GM19351 (cell line): ENCODE measurements around the gene GAB1.
A peak's percentile ranks its signal among the peaks of the same experiment; 100 is the strongest.
"Not testable (repeated sequence)": the region's sequence is repeated elsewhere in the genome, so short reads cannot be mapped to it uniquely, and the experiment has no call there.

ENCODE experiments used
- ATAC-seq: cut with Tn5 transposase; IDR thresholded peaks from one replicate; pipeline ENCODE4 v1.9.1; 2021; ENCODE audit warnings: mild to moderate bottlenecking, moderate library complexity; ENCODE audit not compliant: unreplicated experiment

Gene GAB1

DNA sequence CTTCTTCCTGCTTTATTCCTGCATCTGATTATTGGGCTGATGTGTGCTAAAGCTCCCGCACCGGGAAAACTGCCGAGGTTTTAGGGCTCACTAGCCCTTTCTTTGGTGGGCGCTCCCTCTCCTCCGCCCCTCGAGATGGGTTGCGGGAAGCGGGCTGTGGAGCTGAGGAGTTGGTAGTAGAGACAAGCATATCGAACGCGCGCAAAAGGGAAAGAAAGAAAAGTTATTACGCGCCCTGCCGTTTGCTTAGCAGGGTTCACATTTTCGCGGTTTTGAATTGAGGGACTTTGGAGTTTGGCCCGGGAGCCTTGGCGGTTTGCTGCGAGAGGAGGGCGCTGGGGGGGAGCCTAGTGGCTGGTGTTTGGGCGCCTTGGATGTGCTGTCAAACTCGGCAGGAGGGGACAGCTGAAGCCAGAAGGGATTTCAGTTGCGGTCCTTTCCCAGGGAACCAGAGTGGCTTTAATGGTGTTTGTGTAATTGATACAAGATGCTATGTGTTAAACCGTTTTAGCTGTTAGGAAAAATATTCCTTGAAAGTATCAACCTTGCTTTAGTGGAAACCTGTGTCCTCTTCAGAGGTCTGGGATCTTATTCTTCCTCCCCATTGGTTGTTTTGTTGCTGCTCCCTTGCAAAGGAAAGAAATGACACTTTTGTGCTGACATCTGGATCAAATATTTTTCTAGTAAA, 1.1 kb downstream of the GAB1 start:
- ATAC-seq = no peak

DNA sequence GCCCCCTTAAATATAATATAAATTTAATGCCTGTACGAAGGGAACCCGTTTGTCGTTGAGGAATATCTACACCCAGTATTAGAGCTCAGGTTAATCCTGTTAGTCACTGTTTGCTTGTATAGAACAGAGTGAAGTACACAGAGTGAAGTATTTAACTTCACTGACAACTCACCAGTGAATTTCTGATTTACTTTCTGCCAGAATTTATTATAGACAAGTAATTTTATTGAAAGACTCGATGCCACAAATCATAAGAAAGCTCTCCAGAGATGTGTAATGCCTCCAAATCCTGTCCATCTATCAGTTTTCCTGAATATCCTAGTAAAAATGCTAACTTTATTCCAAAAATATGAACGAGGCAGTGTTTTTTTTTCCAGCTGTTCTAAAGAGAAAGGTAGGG, 1.6 kb downstream of the GAB1 start:
- no peak for ATAC-seq

DNA sequence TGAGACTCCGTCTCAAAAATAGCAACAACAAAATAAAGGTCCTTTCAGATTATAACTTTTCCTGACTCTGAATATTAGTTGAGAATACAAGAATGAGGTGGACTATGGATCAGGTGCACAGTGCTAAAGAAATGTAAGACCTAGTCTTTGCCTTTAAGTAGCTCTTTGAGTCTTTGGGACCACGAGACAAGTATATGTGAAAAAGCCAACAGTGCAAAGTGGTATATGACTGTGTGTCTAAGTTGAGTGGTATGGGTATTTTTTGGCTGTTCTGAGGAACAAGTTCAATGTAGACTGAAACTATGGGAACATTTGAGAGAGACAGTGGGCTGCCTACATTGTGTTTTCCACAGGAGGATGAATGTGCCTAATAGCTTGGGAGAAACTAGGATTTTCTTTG, 2.8 kb downstream of the GAB1 start:
- ATAC-seq = no peak

DNA sequence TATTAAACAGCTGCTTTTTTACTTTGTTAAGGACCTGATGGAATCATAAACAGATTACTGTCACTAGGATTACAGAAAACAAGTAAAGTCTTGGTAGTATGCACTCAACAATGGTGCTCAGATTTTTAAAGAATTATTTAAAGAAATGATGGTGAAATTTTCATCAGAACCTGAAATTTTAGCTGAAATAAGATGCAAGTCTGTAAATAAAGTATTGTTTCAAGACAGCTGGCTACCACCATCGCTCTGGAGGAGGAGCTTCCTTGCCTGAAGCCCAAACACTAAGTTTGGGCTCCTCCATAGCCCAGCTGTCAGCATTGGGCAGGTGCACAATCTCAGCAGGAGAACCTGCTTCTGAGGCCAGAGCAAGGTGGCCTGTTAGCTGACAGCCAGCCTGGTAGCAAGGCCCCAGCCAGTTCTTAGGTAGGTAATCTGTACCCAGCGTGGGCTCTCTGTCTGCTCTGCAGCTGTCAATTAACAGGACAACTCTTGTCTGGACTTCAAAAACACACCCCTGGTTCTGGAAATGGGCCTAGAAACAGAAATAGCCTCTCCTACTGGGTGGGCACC, 4.6 kb downstream of the GAB1 start:
- no peak for ATAC-seq

DNA sequence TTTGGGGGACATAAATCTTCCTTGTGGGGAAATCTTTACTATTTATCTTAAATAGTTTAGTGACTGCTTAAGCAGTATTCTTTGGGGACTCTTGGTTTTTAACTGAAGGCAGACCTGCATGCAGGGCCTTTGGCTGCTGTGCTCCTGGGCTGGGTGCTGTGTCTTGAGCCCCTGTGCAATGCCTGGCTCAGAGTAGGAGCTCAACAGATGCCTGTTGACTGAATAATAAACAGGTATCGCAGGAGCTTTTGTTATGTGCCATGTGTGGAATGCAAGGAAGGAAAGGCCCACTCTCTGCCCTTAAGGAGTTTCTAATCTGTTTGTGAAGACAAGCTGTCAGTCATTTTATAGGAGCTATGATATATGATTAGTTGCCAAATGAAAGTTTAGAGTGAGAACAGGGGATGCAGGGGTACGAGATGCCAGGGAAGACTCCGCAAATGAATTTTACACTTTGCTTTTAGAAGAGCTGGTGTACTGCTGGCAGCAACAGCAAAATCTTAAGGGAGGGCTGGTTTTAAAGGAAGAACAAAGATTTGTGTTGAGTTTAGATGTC, 6.7 kb downstream of the GAB1 start:
- no peak for ATAC-seq

DNA sequence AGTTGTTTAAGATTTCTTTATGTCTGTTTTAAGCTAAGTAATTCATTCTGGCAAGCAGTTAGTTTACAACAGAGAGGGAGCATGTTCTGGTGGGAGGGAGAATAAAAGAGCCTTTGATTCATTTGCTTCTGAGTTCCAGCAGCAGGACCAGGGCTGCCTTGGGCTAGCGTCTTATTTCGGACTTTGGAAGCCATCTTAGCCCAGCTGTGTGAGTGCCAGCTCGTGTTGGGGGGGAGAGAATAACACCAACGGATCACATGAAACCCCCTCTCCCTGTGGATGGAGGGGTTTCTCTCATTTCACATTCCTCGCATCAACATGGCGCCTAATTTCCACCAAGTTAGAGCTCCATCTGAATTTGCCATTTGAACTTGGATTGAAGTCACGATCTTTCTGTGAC, 7.4 kb downstream of the GAB1 start:
- no peak for ATAC-seq

DNA sequence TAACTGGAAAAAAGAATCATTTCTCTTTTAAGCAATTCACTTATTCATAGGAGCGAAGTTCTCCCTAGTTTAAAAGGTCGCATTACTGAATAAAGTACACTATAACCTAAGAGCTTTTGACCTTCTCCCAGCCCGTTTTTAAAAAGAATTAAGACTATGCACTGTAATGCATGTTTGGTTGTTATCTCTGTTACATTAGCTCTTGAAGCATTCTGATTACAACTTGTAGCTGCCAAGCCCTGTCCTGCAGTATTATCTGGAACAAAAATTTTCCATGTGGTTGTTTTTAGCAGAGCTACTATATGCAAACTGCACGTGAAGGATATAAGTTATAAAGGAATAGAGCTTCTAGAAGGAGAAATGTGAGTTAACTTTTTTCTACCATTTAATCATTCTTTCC, 8.1 kb downstream of the GAB1 start:
- ATAC-seq = no peak

DNA sequence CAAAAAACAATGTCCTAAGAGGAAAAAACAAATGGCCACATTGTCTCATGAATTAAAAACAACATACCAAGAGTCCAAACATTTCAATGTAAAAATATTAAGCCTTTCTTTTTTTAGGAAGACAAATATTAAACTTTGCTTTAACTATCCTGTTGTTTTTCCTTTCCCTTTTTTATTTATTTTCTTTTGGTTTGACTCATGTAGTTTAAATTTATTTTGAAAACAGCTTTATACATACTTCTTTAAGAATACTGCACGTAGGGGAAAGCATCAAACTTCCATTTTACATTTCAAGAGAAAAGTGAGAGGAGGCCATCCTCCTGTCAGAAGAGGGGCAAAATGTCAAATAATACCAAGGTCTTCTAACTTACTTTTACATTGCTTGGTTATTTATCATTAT, 8.7 kb downstream of the GAB1 start:
- no peak for ATAC-seq

DNA sequence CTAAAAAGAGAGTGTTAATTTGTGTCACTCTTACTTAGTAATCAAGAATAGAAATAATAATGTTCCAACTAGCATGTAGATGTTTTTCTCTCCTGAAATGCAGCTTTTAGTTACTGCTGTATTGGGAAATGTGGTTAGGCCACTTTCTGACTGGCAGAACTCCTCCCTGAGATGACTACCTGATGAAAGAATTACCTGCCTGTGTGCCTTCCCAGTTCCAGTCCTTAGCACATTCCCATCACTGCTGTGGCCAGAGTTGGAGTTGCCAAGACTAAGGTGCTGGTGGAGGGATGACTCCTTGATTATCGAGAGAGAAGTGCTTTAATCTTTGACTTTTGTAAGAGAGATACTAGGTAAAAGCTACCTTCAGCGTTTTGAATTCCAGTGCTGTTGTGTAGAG, 9.5 kb downstream of the GAB1 start:
- ATAC-seq = no peak

DNA sequence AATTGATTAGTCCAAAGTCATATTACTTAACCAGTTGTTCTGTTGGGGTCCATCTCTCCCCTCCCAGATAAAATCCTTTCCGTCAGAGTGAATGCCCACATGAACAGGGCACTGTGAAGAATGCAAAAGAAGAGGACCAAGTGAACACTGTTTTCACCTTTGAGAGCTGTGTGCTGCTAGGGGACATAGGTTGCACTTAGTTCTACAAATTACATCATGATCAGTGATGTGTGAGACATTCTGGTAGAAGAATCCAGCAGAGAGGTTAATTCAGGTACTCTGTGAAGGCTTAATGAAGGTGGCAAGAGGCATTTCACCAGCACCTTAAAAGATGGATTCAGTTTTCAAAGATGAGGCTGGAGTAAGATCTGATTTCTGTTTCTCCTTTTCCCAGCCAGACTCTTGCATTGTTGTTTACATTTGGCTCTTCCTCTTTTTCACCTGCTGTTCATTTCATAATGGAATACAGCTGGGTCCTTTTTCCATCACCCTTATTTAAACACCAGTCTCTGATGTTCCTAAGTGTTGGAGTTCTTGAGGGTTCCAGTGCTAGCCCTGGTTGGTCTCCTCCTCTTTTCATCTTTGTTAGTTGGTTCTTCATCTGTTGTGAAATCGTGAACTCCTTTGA, 10.9 kb downstream of the GAB1 start:
- no peak for ATAC-seq

DNA sequence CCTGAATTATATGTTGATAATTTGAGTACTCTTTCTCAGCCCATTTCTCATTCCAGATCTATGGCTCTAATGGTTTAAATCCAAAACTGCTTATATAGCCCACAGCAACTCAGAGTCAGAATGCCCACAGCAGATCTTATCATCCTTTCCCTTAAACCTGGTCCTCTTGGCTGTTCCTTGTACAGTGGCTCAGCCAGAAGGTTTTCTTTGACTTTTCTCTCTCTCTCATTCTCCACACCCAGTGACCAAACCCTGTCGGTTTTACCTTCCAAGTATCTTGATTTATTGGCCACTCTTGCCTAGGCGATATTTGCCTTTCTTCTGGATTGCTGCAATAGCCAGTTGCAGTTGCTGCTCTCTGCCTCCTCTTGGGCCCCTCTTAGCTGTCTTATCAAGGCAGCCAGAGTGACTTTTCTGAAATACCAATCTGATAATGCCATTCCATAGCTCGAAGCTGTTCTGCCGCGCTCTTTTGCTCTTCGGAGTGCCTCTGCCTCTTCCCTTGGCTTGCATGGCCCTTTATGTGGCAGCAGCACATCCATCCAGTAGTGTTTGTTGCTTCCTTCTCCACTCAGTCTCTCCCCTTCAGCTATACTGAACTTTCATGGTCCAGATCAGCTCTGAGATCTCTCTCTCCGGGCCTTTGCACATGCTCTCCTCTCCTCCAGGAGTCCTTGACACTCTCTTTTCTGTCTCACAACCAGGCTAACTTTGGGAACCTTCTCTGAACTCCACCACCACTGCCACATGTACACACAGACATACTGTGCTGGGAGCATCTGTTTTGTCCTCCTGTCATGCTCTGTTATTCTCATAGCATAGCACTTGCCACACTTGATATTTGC, 11.8 kb downstream of the GAB1 start:
- no peak for ATAC-seq

DNA sequence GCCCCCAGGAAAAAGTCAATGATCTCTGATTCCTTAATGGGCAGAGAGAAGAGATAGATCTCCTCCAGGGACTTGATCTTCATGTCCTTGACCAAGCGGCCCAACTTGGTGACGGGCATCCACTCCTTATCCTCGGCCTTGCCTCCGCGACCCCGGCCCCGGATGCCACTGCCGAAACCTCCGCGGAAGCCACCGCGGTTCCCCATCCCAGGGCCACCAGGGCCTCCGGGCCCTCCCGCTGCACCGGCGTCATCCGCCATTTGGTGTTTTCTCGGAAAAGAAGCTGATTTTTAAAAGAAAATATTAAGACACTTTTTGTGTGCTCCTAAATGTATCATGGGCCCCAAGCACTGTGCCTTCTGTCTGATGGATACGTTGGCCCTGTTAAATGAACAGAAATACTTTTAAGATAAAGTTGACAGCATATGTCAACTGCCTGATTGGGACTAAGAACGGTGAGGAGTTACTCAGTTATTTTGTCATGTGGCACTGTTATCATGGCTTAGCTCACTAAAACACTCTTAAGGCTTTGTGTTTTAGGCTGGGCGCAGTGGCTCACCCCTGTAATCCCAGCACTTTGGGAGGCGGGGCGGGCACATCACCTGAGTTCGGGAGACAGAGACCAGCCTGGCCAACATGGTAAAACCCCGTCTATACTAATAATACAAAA, 13.3 kb downstream of the GAB1 start:
- ATAC-seq = not testable (repeated sequence)

DNA sequence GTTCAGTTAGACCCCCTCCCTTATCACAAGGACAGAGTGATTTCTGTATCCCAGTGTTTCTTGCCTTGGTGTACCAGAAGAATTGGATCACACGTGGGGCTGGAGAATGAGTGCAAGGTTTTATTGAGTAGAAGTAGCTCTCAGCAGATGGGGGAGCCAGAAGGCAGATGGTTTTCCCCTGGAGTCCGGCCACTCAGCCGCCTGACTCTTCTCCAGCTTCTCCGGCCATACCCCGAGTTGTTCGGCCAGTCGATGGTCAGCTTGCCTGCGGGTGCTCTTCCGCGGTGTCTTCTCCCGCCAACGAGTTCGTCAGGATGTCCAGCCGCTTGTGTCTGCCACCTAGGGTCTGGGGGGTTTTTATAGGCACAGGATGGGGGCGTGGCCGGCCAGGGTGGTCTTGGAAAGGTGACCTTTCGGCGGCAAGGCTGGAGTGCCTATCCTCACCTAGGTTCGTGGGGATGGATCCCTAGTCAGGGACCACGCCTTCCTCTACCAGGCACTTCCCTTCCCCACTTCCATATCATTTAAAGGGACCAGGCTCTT, 14.5 kb downstream of the GAB1 start:
- ATAC-seq = no peak

DNA sequence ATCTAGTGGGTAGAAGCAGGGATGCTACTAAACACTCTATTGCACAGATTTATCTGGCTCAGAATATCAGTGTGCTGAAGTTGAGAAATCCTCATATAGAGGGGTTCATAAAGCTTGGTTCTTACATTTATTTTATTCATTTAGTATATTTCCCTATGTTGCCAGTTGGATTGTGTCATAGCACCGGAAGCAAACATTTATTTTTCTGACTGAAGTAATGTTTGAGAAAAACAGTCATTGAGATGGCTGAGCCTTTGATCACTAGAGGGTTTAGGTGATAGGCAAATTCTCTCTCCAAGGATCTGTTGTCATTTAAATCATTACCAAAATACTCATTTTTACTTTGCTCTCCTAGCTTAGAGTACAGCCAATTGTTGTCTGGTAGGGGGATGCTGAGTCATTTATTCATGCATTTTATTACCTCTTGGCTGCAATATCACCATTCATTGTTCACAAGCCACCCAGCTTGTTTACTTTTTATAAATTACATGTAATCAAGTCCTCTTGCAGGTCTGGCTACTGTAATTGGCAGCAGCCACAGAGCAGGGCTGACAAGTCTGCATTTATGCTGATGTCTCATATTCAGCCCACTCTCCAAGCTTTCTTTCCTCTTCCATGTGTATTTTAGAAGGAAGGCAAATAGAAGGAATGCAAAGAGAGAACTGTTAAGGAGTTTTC, 15.2 kb downstream of the GAB1 start:
- no peak for ATAC-seq

DNA sequence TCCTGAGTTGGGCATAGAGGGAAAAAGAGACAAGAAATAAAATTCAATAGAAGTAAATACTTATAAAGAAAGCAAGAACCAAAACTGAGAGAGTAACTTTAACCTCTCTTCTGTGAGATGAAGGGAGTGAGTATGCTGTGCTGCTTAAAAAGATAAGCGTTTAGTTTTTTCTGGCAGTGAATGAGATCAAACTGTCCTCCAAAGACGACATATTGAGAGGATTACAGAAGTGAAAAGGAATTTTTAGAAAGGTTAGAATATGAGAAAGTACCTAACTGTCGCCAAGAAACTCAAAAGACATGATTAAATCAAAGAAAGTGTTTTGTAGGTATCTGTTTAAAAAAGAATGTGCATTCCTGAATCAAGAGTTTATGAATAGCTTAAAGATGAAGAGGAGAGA, 16.0 kb downstream of the GAB1 start:
- ATAC-seq = no peak

DNA sequence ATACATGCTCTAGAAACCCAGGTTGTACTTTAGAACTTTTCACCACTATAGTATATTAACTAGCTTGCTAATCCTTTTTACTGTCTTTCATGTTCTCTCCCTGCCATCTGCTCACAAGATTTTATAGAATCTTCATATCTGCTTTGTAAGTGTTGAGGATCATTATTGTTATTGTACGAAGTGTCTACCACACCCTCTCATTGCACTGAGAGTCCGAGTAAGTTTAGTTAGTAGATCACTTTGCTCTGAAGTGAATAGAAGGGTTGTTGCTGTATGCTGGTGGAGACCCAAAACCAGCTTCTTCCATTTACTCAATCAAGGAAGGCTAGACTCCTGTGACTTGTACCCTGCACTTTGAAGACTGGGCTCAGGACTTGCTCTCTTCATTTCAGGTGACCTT, 17.1 kb downstream of the GAB1 start:
- no peak for ATAC-seq

DNA sequence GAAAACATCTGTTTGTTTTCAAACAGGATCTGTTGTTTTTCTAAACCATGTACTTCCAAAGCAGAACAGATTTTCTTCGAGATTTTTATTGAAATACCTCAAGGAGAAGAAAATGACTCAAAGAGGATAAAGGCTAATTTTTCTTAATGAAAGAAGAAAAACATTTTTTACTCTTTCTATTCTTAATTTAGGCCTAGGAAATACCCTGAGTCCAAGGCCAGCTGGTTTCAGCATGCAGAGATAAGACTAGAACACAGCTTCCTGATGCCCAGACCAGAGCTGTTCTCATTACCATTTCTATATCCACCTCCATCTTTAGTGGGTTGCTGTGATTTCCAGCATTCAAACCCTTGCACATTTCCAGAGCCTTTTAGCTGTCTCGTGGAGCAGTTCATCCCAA, 18.3 kb downstream of the GAB1 start:
- ATAC-seq = peak; percentile 32

DNA sequence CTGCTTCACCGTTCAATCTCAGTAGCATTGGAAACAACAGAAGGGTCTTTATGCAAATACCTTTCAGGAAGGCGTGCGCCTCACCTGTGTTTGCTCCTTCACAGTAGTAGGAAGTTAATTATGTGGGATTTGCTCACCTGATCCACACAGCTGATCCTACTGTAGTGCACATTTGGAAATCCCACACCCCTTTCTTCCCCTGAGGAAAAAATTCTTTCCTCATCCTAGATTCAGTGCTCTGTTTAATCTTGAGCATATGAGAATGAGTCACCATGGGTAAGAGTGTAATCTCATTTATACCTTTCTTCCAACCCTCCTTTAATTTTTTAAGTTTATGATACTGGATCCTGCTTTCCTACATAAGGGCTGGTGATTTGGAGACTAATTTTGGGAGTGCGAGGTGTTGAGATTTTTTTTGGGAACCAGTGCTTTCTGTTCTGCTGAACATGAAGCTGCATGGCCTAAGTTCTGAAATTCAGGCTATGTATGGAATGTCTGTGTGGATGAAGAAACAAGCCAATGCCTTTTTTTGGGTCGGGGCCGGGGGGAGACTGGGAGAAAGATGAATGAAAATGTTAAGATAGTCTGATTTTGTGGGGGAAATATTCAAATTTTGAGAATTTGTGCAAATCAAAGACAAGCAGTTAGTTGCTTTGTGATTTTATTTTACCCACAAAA, 19.0 kb downstream of the GAB1 start:
- no peak for ATAC-seq

DNA sequence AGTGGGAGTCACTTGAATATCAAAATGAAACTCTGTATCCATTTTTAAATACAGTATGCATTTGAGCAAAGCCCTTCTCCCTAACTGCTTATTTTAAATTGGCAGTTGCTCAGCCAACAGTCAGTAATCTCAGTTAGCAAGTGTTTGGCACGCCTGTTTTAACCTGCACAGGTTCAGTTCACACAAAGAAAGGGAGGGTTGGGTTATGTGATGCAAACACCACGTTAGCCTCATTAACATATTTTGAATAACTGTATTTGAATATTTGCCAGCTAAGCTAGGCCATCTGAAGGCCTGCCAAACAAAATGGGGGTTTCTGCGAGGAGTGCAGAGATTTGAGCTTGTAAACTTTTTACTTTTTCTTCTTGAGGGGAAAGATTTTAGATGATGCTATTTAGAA, 19.8 kb downstream of the GAB1 start:
- no peak for ATAC-seq
